Caco-2 (cell line): Measurements from ENCODE around the gene RAP1GAP2. TPM values are rescaled to one million over a fixed set of nuclear protein-coding genes. Genes with fewer than 3 reads are reported as not detected.

ENCODE experiments used
- BruUV-seq: library from RNA; stranded (reverse); fragments of 400-500 nt; replicated peaks from 2 replicates; lab custom pipeline; 2021; lab: Mats Ljungman, UMichigan
- CTCF ChIA-PET: fragments of 300-600 bp; sonication (Branson Sonifier 250); formaldehyde crosslinking; loops from one replicate; lab custom pipeline; 2022; ENCODE audit warnings: antibody characterized with exemption; lab: Charles Lee
- POLR2A ChIA-PET: fragments of 300-600 bp; sonication (Branson Sonifier 250); formaldehyde crosslinking; loops from one replicate; lab custom pipeline; 2022; ENCODE audit warnings: antibody characterized with exemption; lab: Charles Lee
- DNase-seq, 2 experiments: peaks; one replicate each; pipeline versions ENCODE4 v3.0.0 to v3.0.0-alpha.2; 2020 to 2022
- H3K27me3 ChIP-seq: replicated peaks from 2 replicates; pipeline ENCODE4 v1.6.0; 2011; ENCODE audit warnings: low read length; ENCODE audit not compliant: control insufficient read depth, insufficient read depth
- H3K36me3 ChIP-seq: 2 replicates; pipeline ENCODE4 v1.5.1; 2011; ENCODE audit warnings: low read length; ENCODE audit not compliant: control insufficient read depth, insufficient read depth
- H3K4me1 ChIP-seq: fragments of 250-450 bp; sonication (Bioruptor Pico); 2 replicates; pipeline ENCODE4 v1.5.1; 2020; ENCODE audit warnings: mild to moderate bottlenecking
- H3K4me3 ChIP-seq: 2 replicates; pipeline ENCODE4 v1.5.1; 2011; ENCODE audit warnings: low read depth, mild to moderate bottlenecking, control low read depth, low read length
- H3K9me3 ChIP-seq: fragments of 250-450 bp; sonication (Bioruptor Pico); 2 replicates; pipeline ENCODE4 v1.5.1; 2020; ENCODE audit warnings: mild to moderate bottlenecking, moderate library complexity
- H3K27ac Mint-ChIP-seq: one replicate; pipeline ENCODE4 v1.8.0; 2022; ENCODE audit warnings: mixed read lengths; ENCODE audit not compliant: unreplicated experiment
- H3K27me3 Mint-ChIP-seq: one replicate; pipeline ENCODE4 v1.8.0; 2022; ENCODE audit warnings: mixed read lengths; ENCODE audit not compliant: insufficient read depth, unreplicated experiment
- H3K36me3 Mint-ChIP-seq: one replicate; pipeline ENCODE4 v1.8.0; 2022; ENCODE audit warnings: mild to moderate bottlenecking, mixed read lengths; ENCODE audit not compliant: insufficient read depth, unreplicated experiment
- H3K4me1 Mint-ChIP-seq: one replicate; pipeline ENCODE4 v1.8.0; 2022; ENCODE audit warnings: low read depth, mixed read lengths; ENCODE audit not compliant: unreplicated experiment
- H3K4me3 Mint-ChIP-seq: one replicate; pipeline ENCODE4 v1.8.0; 2022; ENCODE audit warnings: mild to moderate bottlenecking, moderate library complexity, mixed read lengths; ENCODE audit not compliant: unreplicated experiment
- H3K9me3 Mint-ChIP-seq: one replicate; pipeline ENCODE4 v1.8.0; 2022; ENCODE audit warnings: mixed read lengths; ENCODE audit not compliant: unreplicated experiment
- intact Hi-C: fragments of 100-400 bp; cut with micrococcal nuclease; formaldehyde crosslinking; loops from one replicate; pipeline ENCODE4 v1.10.0; 2022; ENCODE audit not compliant: unreplicated experiment
- total RNA-seq: library from RNA; stranded (reverse); gene quantifications from 2 replicates; pipeline ENCODE4 v1.2.3, GENCODE V29; 2022
- TF ChIP-seq, protein P1 (sequence below), 2 experiments: fragments of 200-600 bp in 1 of 2; IDR thresholded peaks; 1 replicate in 1 of 2; 2 replicates in 1 of 2; pipeline versions ENCODE4 v1.5.1 to v1.8.0; 2011 to 2022; ENCODE audit warnings: antibody characterized with exemption in 1 of 2, control low read depth in 1 of 2, inconsistent platforms in 1 of 2, low read depth in 1 of 2, low read length in 1 of 2, mild to moderate bottlenecking in 1 of 2, moderate library complexity in 1 of 2; ENCODE audit not compliant: insufficient read depth in 1 of 2, severe bottlenecking in 1 of 2, unreplicated experiment in 1 of 2

RAP1GAP2 gene
- total RNA-seq, 1 experiment from 2014 or later, result 45.3 TPM

DNA sequence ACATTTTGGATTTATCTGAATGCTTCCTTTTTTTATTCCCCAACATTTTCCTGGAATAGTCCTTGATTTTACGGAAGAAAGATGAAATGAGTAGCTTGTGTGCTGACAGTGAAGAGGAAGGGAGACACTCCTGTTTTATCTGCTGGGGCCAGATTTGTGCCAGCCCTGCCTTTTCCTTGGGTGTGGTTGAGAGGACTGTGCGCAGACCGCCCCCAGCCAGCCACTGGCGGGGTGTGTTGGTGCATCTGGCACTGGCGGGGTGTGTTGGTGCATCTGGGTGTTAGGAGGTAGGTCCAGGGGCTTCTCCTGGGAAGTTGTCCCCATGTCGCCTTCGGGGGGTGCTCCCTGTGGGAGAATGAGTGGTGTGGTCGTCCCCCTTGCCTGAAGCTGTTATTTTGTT is 39.5 kb downstream of the RAP1GAP2 start:
- DNase-seq, result no peak
- Mint-ChIP-seq H3K27ac (no peak overlapping the region), H3K27me3 (no peaks in the 10 kb centered on the region), H3K4me3 (no peak overlapping the region), H3K36me3 (no peaks in the 10 kb centered on the region), H3K4me1 (no peaks in the 10 kb centered on the region), H3K9me3 (no peaks in the 10 kb centered on the region)
- no peaks in the 10 kb centered on the region for H3K9me3 ChIP-seq
- no peaks in the 10 kb centered on the region for H3K36me3 ChIP-seq
- no TSS peak for BruUV-seq
- no peaks in the 10 kb centered on the region for H3K4me1 ChIP-seq
- H3K4me3 ChIP-seq, result no peak overlapping the region
- ChIA-PET POLR2A (no interaction called here), CTCF (interaction anchor here (1.7 kb wide), 1 partner anchor 13 kb away, joined by 4 read pairs; no protein-coding TSS in a partner anchor)
- TF ChIP-seq, protein P1, sequence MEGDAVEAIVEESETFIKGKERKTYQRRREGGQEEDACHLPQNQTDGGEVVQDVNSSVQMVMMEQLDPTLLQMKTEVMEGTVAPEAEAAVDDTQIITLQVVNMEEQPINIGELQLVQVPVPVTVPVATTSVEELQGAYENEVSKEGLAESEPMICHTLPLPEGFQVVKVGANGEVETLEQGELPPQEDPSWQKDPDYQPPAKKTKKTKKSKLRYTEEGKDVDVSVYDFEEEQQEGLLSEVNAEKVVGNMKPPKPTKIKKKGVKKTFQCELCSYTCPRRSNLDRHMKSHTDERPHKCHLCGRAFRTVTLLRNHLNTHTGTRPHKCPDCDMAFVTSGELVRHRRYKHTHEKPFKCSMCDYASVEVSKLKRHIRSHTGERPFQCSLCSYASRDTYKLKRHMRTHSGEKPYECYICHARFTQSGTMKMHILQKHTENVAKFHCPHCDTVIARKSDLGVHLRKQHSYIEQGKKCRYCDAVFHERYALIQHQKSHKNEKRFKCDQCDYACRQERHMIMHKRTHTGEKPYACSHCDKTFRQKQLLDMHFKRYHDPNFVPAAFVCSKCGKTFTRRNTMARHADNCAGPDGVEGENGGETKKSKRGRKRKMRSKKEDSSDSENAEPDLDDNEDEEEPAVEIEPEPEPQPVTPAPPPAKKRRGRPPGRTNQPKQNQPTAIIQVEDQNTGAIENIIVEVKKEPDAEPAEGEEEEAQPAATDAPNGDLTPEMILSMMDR (IDR thresholded peaks at IDR 0.05; ENCODE audit: insufficient read depth in 1 of 2, low read depth in 1 of 2, low read length in 1 of 2, severe bottlenecking in 1 of 2, unreplicated experiment in 1 of 2), result no peak
- no peaks in the 10 kb centered on the region for H3K27me3 ChIP-seq
- intact Hi-C loops, result no loop called here

DNA sequence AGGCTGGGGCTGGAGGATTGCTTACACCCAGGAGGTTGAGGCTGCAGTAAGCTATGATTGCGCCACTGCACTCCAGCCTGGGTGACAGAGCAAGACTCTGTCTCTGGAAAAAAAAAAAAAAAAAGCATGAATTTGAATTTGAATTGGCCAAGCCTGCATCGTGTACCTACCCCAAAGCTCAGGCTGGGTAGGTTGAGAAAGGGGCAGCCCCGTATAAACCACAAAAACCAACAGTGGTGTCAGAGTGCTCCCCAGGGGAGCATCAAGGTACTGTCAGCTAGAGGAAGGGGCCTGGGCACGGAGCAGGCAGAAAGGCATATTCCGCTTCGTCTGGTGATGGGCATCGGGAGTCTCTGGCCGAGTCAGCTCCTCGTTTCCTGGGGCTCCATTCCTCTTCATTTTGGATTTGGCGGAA is 40.9 kb downstream of the RAP1GAP2 start:
- Mint-ChIP-seq H3K4me1 (no peaks in the 10 kb centered on the region), H3K9me3 (no peaks in the 10 kb centered on the region), H3K27ac (no peak overlapping the region), H3K36me3 (no peaks in the 10 kb centered on the region), H3K27me3 (no peaks in the 10 kb centered on the region), H3K4me3 (no peak overlapping the region)
- BruUV-seq, result no TSS peak
- ChIA-PET CTCF (interaction anchor here (0.6 to 1.7 kb wide), 5 partner anchors 12 to 424 kb away, joined by 3 to 4 read pairs (median 3); no protein-coding TSS in a partner anchor), POLR2A (no interaction called here)
- TF ChIP-seq, protein P1 (IDR thresholded peaks at IDR 0.05; ENCODE audit: insufficient read depth in 1 of 2, low read depth in 1 of 2, low read length in 1 of 2, severe bottlenecking in 1 of 2, unreplicated experiment in 1 of 2), result no peak
- Histone ChIP-seq H3K4me3 (no peak overlapping the region), H3K27me3 (no peaks in the 10 kb centered on the region), H3K4me1 (no peaks in the 10 kb centered on the region), H3K36me3 (no peaks in the 10 kb centered on the region), H3K9me3 (no peaks in the 10 kb centered on the region)
- intact Hi-C loops, result no loop called here
- DNase-seq, result no peak

DNA sequence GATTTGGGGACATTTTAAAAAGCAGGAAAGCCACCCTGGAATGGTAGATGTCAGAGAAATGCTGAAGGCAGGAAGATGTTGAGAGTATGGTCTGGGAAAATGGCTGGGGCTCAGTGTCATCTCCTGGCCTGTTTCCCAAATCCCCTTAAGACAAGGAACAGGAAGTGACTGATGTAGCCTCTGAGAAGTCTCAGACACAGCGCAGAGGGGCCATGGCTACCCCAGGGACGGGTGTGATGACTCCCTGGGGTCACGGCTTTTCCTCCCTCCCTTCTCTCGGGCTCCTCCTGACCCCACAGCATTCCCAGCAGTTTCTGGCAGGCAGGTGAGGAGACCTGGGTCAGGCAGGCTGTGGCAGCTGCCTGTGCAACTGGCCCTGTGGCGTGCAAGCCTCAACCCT is 45.4 kb downstream of the RAP1GAP2 start:
- no peaks in the 10 kb centered on the region for H3K9me3 ChIP-seq
- Mint-ChIP-seq H3K9me3 (no peaks in the 10 kb centered on the region), H3K4me1 (peaks cover 11% of the 10 kb centered on the region), H3K36me3 (no peaks in the 10 kb centered on the region), H3K4me3 (no peak overlapping the region), H3K27ac (no peak overlapping the region), H3K27me3 (no peaks in the 10 kb centered on the region)
- no peak overlapping the region for H3K4me3 ChIP-seq
- TF ChIP-seq, protein P1 (IDR thresholded peaks at IDR 0.05; ENCODE audit: insufficient read depth in 1 of 2, low read depth in 1 of 2, low read length in 1 of 2, severe bottlenecking in 1 of 2, unreplicated experiment in 1 of 2), result no peak
- H3K4me1 ChIP-seq, result peaks cover 9% of the 10 kb centered on the region
- DNase-seq, result no peak
- no peaks in the 10 kb centered on the region for H3K36me3 ChIP-seq
- intact Hi-C loops, result no loop called here
- no peaks in the 10 kb centered on the region for H3K27me3 ChIP-seq
- ChIA-PET CTCF (no interaction called here), POLR2A (no interaction called here)
- no TSS peak for BruUV-seq
